ENCODE measurements around the gene ZNF407.

GRCh38 chr18:75009296-75009695 lies 411.6 kb downstream of the ZNF407 start:
- TF ChIP-seq POLR2A (IDR thresholded peaks at IDR 0.05) (no peak), POLR2AphosphoS5 (IDR thresholded peaks at IDR 0.05) (no peak)
- TF ChIP-seq, protein P1, sequence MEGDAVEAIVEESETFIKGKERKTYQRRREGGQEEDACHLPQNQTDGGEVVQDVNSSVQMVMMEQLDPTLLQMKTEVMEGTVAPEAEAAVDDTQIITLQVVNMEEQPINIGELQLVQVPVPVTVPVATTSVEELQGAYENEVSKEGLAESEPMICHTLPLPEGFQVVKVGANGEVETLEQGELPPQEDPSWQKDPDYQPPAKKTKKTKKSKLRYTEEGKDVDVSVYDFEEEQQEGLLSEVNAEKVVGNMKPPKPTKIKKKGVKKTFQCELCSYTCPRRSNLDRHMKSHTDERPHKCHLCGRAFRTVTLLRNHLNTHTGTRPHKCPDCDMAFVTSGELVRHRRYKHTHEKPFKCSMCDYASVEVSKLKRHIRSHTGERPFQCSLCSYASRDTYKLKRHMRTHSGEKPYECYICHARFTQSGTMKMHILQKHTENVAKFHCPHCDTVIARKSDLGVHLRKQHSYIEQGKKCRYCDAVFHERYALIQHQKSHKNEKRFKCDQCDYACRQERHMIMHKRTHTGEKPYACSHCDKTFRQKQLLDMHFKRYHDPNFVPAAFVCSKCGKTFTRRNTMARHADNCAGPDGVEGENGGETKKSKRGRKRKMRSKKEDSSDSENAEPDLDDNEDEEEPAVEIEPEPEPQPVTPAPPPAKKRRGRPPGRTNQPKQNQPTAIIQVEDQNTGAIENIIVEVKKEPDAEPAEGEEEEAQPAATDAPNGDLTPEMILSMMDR (IDR thresholded peaks at IDR 0.05), result no peak
